Measurements from ENCODE around the gene SYCE3. TPM values are rescaled to one million over a fixed set of nuclear protein-coding genes. Genes with fewer than 3 reads are reported as not detected.

Gene SYCE3
- polyA plus RNA-seq, 1 of the 3 experiments (the other 2 are of a cell fraction), result 3.6 TPM

GRCh38 chr22:50516891-50517290 is 45.8 kb downstream of the SYCE3 start:
- ChIA-PET CTCF (interaction anchor here (1.1 to 3.4 kb wide), 2 partner anchors 9 to 61 kb away, joined by 3 to 18 read pairs; partner anchors contain the start of genes CPT1B and SCO2), POLR2A (interaction anchor here (1.6 kb wide), 1 partner anchor 8 kb away, joined by 6 read pairs; no protein-coding TSS in a partner anchor)
- Histone ChIP-seq H3K9me3 (no peaks in the 10 kb centered on the region), H3K4me2 (no peak overlapping the region), H3K9ac (no peak overlapping the region), H3K36me3 (replicated peaks in 1 of 2; ENCODE audit: control insufficient read depth in 1 of 2, insufficient read depth in 2 of 2, low read length in 1 of 2) (peaks cover 7 to 33% of the 10 kb centered on the region in 2 experiments), H3F3A (replicated peaks; ENCODE audit: insufficient read depth) (no peaks in the 10 kb centered on the region), H3K79me2 (ENCODE audit: insufficient read depth) (peaks cover 49% of the 10 kb centered on the region), H3K4me1 (ENCODE audit: control insufficient read depth in 1 of 2, insufficient read depth in 2 of 2, low read depth in 1 of 2, low read length in 1 of 2) (no peaks in the 10 kb centered on the region), H3K4me3 (ENCODE audit: low read depth in 2 of 2, low read length in 1 of 2) (no peak overlapping the region), H3K27me3 (ENCODE audit: insufficient read depth) (no peaks in the 10 kb centered on the region), H4K20me1 (ENCODE audit: insufficient read depth) (0 out of 2 replicates have a peak, but pooled peaks cover 4% of the 10 kb centered on the region), H3K27ac (ENCODE audit: low read depth in 2 of 2, low read length in 1 of 2) (no peak overlapping the region), H3K9me2 (no peaks in the 10 kb centered on the region), H2AFZ (ENCODE audit: low read depth) (no peak overlapping the region)
- no peak for DNase-seq
- WGBS (ENCODE audit: low lambda C conversion rate), result 89% methylated on average over 16 of the region's 16 CpGs
- TF ChIP-seq PBX3 (IDR thresholded peaks at IDR 0.05) (no peak), RAD21 (IDR thresholded peaks at IDR 0.05; ENCODE audit: low read length) (no peak), POLR2AphosphoS5 (IDR thresholded peaks at IDR 0.05; ENCODE audit: low read depth, low read length) (no peak), RCOR1 (IDR thresholded peaks at IDR 0.05; ENCODE audit: low read length) (no peak), ELF1 (IDR thresholded peaks at IDR 0.05) (no peak), IRF3 (IDR thresholded peaks at IDR 0.05; ENCODE audit: low read depth, low read length) (no peak), SIN3A (IDR thresholded peaks at IDR 0.05; ENCODE audit: borderline replicate concordance, low read depth, low read length) (no peak), USF2 (IDR thresholded peaks at IDR 0.05; ENCODE audit: borderline replicate concordance, low read depth, low read length) (no peak), GATA2 (CRISPR knock-in tag; IDR thresholded peaks at IDR 0.05) (no peak), FOXJ3 (CRISPR knock-in tag; IDR thresholded peaks at IDR 0.05) (no peak), GABPA (IDR thresholded peaks at IDR 0.05; ENCODE audit: low read depth) (no peak), CHD2 (IDR thresholded peaks at IDR 0.05; ENCODE audit: low read length, partially characterized antibody) (no peak), RXRA (IDR thresholded peaks at IDR 0.05; ENCODE audit: borderline replicate concordance, low read depth) (no peak), FOSL2 (IDR thresholded peaks at IDR 0.05; ENCODE audit: borderline replicate concordance, low read depth) (no peak)

- no peaks in the 10 kb centered on the region for H3K9me3 ChIP-seq
- H4K20me1 ChIP-seq (ENCODE audit: insufficient read depth), result 0 out of 2 replicates have a peak, but pooled peaks cover 4% of the 10 kb centered on the region
- H3K4me1 ChIP-seq (ENCODE audit: control insufficient read depth in 1 of 2, insufficient read depth in 2 of 2, low read depth in 1 of 2, low read length in 1 of 2), result no peaks in the 10 kb centered on the region
- H2AFZ ChIP-seq (ENCODE audit: low read depth), result no peak overlapping the region
- H3K9ac ChIP-seq, result no peak overlapping the region
- H3K79me2 ChIP-seq (ENCODE audit: insufficient read depth), result peaks cover 58% of the 10 kb centered on the region
- H3K27me3 ChIP-seq (ENCODE audit: insufficient read depth), result no peaks in the 10 kb centered on the region
- 100% methylated on average over 2 of the region's 8 CpGs for WGBS (ENCODE audit: low lambda C conversion rate)
- peaks cover under 1 to 25% of the 10 kb centered on the region in 2 experiments for H3K36me3 ChIP-seq (replicated peaks in 1 of 2; ENCODE audit: control insufficient read depth in 1 of 2, insufficient read depth in 2 of 2, low read length in 1 of 2)
- no peak overlapping the region for H3K4me2 ChIP-seq
- no peak overlapping the region for H3K4me3 ChIP-seq (ENCODE audit: low read depth in 2 of 2, low read length in 1 of 2)
- H3K9me2 ChIP-seq, result no peaks in the 10 kb centered on the region
- ChIA-PET CTCF (interaction anchor here (3.4 kb wide), 1 partner anchor 9 kb away, joined by 18 read pairs; the partner anchor contains the start of gene SCO2), POLR2A (interaction anchor here (1.6 kb wide), 1 partner anchor 9 kb away, joined by 6 read pairs; no protein-coding TSS in a partner anchor)
- no peak for DNase-seq
- H3K27ac ChIP-seq (ENCODE audit: low read depth in 2 of 2, low read length in 1 of 2), result no peak overlapping the region
- H3F3A ChIP-seq (replicated peaks; ENCODE audit: insufficient read depth), result no peaks in the 10 kb centered on the region
- TF ChIP-seq FOSL2 (IDR thresholded peaks at IDR 0.05; ENCODE audit: borderline replicate concordance, low read depth) (no peak), CHD2 (IDR thresholded peaks at IDR 0.05; ENCODE audit: low read length, partially characterized antibody) (no peak), ZBTB33 (IDR thresholded peaks at IDR 0.05; ENCODE audit: borderline replicate concordance, low read depth) (no peak), GABPA (IDR thresholded peaks at IDR 0.05; ENCODE audit: low read depth) (no peak), MXI1 (IDR thresholded peaks at IDR 0.05; ENCODE audit: low read depth, low read length) (no peak), JUND (IDR thresholded peaks at IDR 0.05) (no peak), YY1 (IDR thresholded peaks at IDR 0.05; ENCODE audit: low read depth) (no peak), TCF12 (IDR thresholded peaks at IDR 0.05) (no peak), FOXJ3 (CRISPR knock-in tag; IDR thresholded peaks at IDR 0.05) (no peak), PBX3 (IDR thresholded peaks at IDR 0.05) (no peak), RCOR1 (IDR thresholded peaks at IDR 0.05; ENCODE audit: low read length) (no peak), POLR2AphosphoS5 (IDR thresholded peaks at IDR 0.05; ENCODE audit: low read depth, low read length) (no peak), USF1 (IDR thresholded peaks at IDR 0.05; ENCODE audit: borderline replicate concordance, low read depth) (no peak), SMC3 (IDR thresholded peaks at IDR 0.05; ENCODE audit: low read depth, low read length) (no peak)
These were observed 46.7 kb downstream of the SYCE3 start for GRCh38 chr22:50516068-50516467.
